ENCODE data around the gene PRUNE2.
A peak's percentile ranks its signal among the peaks of the same experiment; 100 is the strongest.
"Not testable (repeated sequence)": the region's sequence is repeated elsewhere in the genome, so short reads cannot be mapped to it uniquely, and the experiment has no call there.

Gene PRUNE2

GRCh38 chr9:76665966-76666365 is 239.9 kb downstream of the PRUNE2 start:
- DNase-seq, result peak; percentile 63
- H3K4me2 ChIP-seq (ENCODE audit: low read length, poor library complexity, severe bottlenecking); H2BK5ac ChIP-seq (ENCODE audit: low read depth, low read length, poor library complexity, severe bottlenecking); H3K4me1 ChIP-seq (ENCODE audit: control insufficient read depth, insufficient read depth, low read depth, low read length); H3K9ac ChIP-seq (ENCODE audit: low read length); H3K14ac ChIP-seq (ENCODE audit: low read length in 2 of 2); H3K18ac ChIP-seq (ENCODE audit: low read depth in 1 of 2, low read length in 2 of 2); H4K8ac ChIP-seq (ENCODE audit: low read length); H4K91ac ChIP-seq (ENCODE audit: low read length); H2AK5ac ChIP-seq (ENCODE audit: low read length, severe bottlenecking); H2AFZ ChIP-seq (ENCODE audit: low read depth, low read length); H3K4me3 ChIP-seq (ENCODE audit: insufficient read depth in 1 of 2, low read depth in 1 of 2, low read length in 2 of 2); H3K9me3 ChIP-seq (ENCODE audit: control insufficient read depth, low read length); H3K36me3 ChIP-seq (ENCODE audit: control insufficient read depth in 1 of 2, insufficient read depth in 2 of 2, low read depth in 1 of 2, low read length in 2 of 2); H2BK15ac ChIP-seq (ENCODE audit: low read depth, poor library complexity, severe bottlenecking); H3K23ac ChIP-seq (ENCODE audit: low read length in 2 of 2); H2BK120ac ChIP-seq (ENCODE audit: low read depth, low read length); H3K4ac ChIP-seq (ENCODE audit: low read depth in 1 of 2, low read length in 2 of 2); H3K27me3 ChIP-seq (ENCODE audit: control insufficient read depth in 1 of 2, insufficient read depth in 1 of 2, low read length in 2 of 2); H3K79me1 ChIP-seq (replicated peaks; ENCODE audit: low read length, poor library complexity, severe bottlenecking); H3K27ac ChIP-seq (ENCODE audit: low read length, poor library complexity, severe bottlenecking); H2BK12ac ChIP-seq (ENCODE audit: low read length in 2 of 2): not testable (repeated sequence)
- 53% methylated on average over 9 of the region's 11 CpGs for WGBS

GRCh38 chr9:76665458-76665857 is 240.5 kb downstream of the PRUNE2 start:
- no peak overlapping the region for H3K23ac ChIP-seq (ENCODE audit: low read length in 2 of 2)
- no peak overlapping the region for H2BK12ac ChIP-seq (ENCODE audit: low read length in 2 of 2)
- no peak overlapping the region for H3K9ac ChIP-seq (ENCODE audit: low read length)
- peaks cover 0 to 5% of the 10 kb centered on the region in 2 experiments for H3K36me3 ChIP-seq (ENCODE audit: control insufficient read depth in 1 of 2, insufficient read depth in 2 of 2, low read depth in 1 of 2, low read length in 2 of 2)
- H3K4me1 ChIP-seq (ENCODE audit: control insufficient read depth, insufficient read depth, low read depth, low read length), result peaks cover 9% of the 10 kb centered on the region
- H4K91ac ChIP-seq (ENCODE audit: low read length), result no peak overlapping the region
- no peak overlapping the region for H3K14ac ChIP-seq (ENCODE audit: low read length in 2 of 2)
- H3K4me3 ChIP-seq (ENCODE audit: insufficient read depth in 1 of 2, low read depth in 1 of 2, low read length in 2 of 2), result no peak overlapping the region
- no peak overlapping the region for H3K18ac ChIP-seq (ENCODE audit: low read depth in 1 of 2, low read length in 2 of 2)
- no peak overlapping the region for H2BK5ac ChIP-seq (ENCODE audit: low read depth, low read length, poor library complexity, severe bottlenecking)
- no peaks in the 10 kb centered on the region for H3K27me3 ChIP-seq (ENCODE audit: control insufficient read depth in 1 of 2, insufficient read depth in 1 of 2, low read length in 2 of 2)
- H3K9me3 ChIP-seq (ENCODE audit: control insufficient read depth, low read length), result no peaks in the 10 kb centered on the region
- no peak overlapping the region for H3K4ac ChIP-seq (ENCODE audit: low read depth in 1 of 2, low read length in 2 of 2)
- no peak for DNase-seq
- peak overlapping the region; percentile 40 for H2AK5ac ChIP-seq (ENCODE audit: low read length, severe bottlenecking)
- H2BK15ac ChIP-seq (ENCODE audit: low read depth, poor library complexity, severe bottlenecking), result no peak overlapping the region
- H2AFZ ChIP-seq (ENCODE audit: low read depth, low read length), result no peak overlapping the region
- no peak overlapping the region for H3K27ac ChIP-seq (ENCODE audit: low read length, poor library complexity, severe bottlenecking)
- no peak overlapping the region for H3K4me2 ChIP-seq (ENCODE audit: low read length, poor library complexity, severe bottlenecking)
- H3K79me1 ChIP-seq (replicated peaks; ENCODE audit: low read length, poor library complexity, severe bottlenecking), result no peaks in the 10 kb centered on the region
- no peak overlapping the region for H2BK120ac ChIP-seq (ENCODE audit: low read depth, low read length)
- 82% methylated on average over 4 of the region's 5 CpGs for WGBS
- no peak overlapping the region for H4K8ac ChIP-seq (ENCODE audit: low read length)

DNA sequence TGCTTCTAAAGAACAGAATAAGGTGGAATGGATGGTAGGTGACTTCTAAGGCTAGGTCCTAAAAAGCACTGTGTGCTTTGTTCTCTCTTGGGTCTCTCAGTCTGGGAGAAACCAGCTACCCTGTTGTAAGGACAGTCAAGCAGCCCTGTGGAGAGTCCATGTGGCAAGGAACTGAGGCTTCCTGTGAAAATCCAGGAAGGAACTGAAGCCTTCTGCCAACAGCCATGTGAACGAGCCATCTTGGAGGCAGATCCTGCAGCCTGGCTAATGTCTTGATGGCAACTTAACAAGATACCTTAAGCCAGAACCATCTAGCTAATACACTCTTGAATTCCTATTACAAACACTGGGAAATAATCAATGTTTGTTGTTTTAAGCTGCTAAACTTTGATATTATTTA is 241.8 kb downstream of the PRUNE2 start:
- Histone ChIP-seq H2AFZ (ENCODE audit: low read depth, low read length) (no peak overlapping the region), H2BK12ac (ENCODE audit: low read length in 2 of 2) (no peak overlapping the region), H3K9ac (ENCODE audit: low read length) (no peak overlapping the region), H3K4me1 (ENCODE audit: control insufficient read depth, insufficient read depth, low read depth, low read length) (peaks cover 9% of the 10 kb centered on the region), H3K27ac (ENCODE audit: low read length, poor library complexity, severe bottlenecking) (no peak overlapping the region), H2BK120ac (ENCODE audit: low read depth, low read length) (no peak overlapping the region), H4K91ac (ENCODE audit: low read length) (no peak overlapping the region), H2BK15ac (ENCODE audit: low read depth, poor library complexity, severe bottlenecking) (no peak overlapping the region), H3K9me3 (ENCODE audit: control insufficient read depth, low read length) (no peaks in the 10 kb centered on the region), H3K4me3 (ENCODE audit: insufficient read depth in 1 of 2, low read depth in 1 of 2, low read length in 2 of 2) (no peak overlapping the region), H3K79me1 (replicated peaks; ENCODE audit: low read length, poor library complexity, severe bottlenecking) (no peaks in the 10 kb centered on the region), H3K18ac (ENCODE audit: low read depth in 1 of 2, low read length in 2 of 2) (no peak overlapping the region), H3K36me3 (ENCODE audit: control insufficient read depth in 1 of 2, insufficient read depth in 2 of 2, low read depth in 1 of 2, low read length in 2 of 2) (peaks cover 0 to 5% of the 10 kb centered on the region in 2 experiments), H2AK5ac (ENCODE audit: low read length, severe bottlenecking) (peak overlapping the region; percentile 55), H3K14ac (ENCODE audit: low read length in 2 of 2) (no peak overlapping the region), H3K23ac (ENCODE audit: low read length in 2 of 2) (no peak overlapping the region), H3K4me2 (ENCODE audit: low read length, poor library complexity, severe bottlenecking) (no peak overlapping the region), H3K27me3 (ENCODE audit: control insufficient read depth in 1 of 2, insufficient read depth in 1 of 2, low read length in 2 of 2) (no peaks in the 10 kb centered on the region), H2BK5ac (ENCODE audit: low read depth, low read length, poor library complexity, severe bottlenecking) (no peak overlapping the region), H4K8ac (ENCODE audit: low read length) (no peak overlapping the region), H3K4ac (ENCODE audit: low read depth in 1 of 2, low read length in 2 of 2) (no peak overlapping the region)
- no peak for DNase-seq
- WGBS, result 88% methylated on average over 1 of the region's 1 CpG

DNA sequence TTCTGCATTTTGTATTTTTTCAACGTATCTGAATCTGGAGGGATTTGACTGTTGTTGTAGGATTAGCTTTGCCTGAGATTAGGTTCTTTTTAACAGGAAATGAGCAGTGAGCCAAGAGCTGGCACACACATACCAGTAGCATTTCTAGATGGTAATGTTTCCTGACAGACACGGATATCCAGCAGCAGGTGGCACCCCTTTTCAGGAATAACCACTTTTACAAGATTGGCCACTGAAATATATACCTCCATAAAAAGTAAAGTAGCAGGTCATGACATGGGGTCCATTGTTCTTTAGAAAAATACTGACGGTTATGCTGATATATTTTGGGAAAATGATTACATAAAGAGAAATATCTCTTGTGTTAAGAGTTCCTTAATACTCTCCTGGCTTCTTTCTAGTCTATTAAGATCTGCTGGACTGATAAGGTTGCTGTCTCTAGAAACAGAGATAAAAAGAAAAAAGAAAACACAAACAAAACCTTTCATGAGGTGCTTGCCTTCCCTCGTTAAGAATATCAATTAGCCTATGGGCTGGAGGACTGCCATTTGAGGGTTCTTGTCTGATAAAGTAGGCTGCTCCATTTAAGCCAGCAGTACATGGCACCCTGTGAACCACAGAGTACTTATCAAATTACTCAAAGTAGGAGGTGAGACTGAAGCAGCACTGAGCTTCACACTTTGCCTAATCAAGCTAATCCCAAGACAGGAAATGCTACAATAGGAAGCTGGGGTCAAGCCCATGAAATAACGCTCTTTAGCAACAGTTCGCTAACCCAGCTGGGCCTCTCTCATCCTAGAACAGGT is 243.2 kb downstream of the PRUNE2 start:
- H3K4me2 ChIP-seq (ENCODE audit: low read length, poor library complexity, severe bottlenecking), result no peak overlapping the region
- no peak for DNase-seq
- no peak overlapping the region for H3K4ac ChIP-seq (ENCODE audit: low read depth in 1 of 2, low read length in 2 of 2)
- no peak overlapping the region for H2BK15ac ChIP-seq (ENCODE audit: low read depth, poor library complexity, severe bottlenecking)
- peaks cover 9% of the 10 kb centered on the region for H3K4me1 ChIP-seq (ENCODE audit: control insufficient read depth, insufficient read depth, low read depth, low read length)
- H3K27me3 ChIP-seq (ENCODE audit: control insufficient read depth in 1 of 2, insufficient read depth in 1 of 2, low read length in 2 of 2), result no peaks in the 10 kb centered on the region
- H3K14ac ChIP-seq (ENCODE audit: low read length in 2 of 2), result no peak overlapping the region
- H3K9me3 ChIP-seq (ENCODE audit: control insufficient read depth, low read length), result no peaks in the 10 kb centered on the region
- no peak overlapping the region for H2BK5ac ChIP-seq (ENCODE audit: low read depth, low read length, poor library complexity, severe bottlenecking)
- no peaks in the 10 kb centered on the region for H3K79me1 ChIP-seq (replicated peaks; ENCODE audit: low read length, poor library complexity, severe bottlenecking)
- H3K4me3 ChIP-seq (ENCODE audit: insufficient read depth in 1 of 2, low read depth in 1 of 2, low read length in 2 of 2), result no peak overlapping the region
- H2AK5ac ChIP-seq (ENCODE audit: low read length, severe bottlenecking), result peak overlapping the region; percentile 7
- no peak overlapping the region for H2BK12ac ChIP-seq (ENCODE audit: low read length in 2 of 2)
- no peak overlapping the region for H3K23ac ChIP-seq (ENCODE audit: low read length in 2 of 2)
- H3K36me3 ChIP-seq (ENCODE audit: control insufficient read depth in 1 of 2, insufficient read depth in 2 of 2, low read depth in 1 of 2, low read length in 2 of 2), result peaks cover 0 to 5% of the 10 kb centered on the region in 2 experiments
- WGBS, result 59% methylated on average over 5 of the region's 6 CpGs
- H2BK120ac ChIP-seq (ENCODE audit: low read depth, low read length), result no peak overlapping the region
- H2AFZ ChIP-seq (ENCODE audit: low read depth, low read length), result no peak overlapping the region
- H4K8ac ChIP-seq (ENCODE audit: low read length), result no peak overlapping the region
- H3K18ac ChIP-seq (ENCODE audit: low read depth in 1 of 2, low read length in 2 of 2), result no peak overlapping the region
- no peak overlapping the region for H3K9ac ChIP-seq (ENCODE audit: low read length)
- no peak overlapping the region for H3K27ac ChIP-seq (ENCODE audit: low read length, poor library complexity, severe bottlenecking)
- H4K91ac ChIP-seq (ENCODE audit: low read length), result no peak overlapping the region
